Spleen (tissue), 11 donors: ENCODE results near the gene HTR3D. TPM values are rescaled to one million over a fixed set of nuclear protein-coding genes. Genes with fewer than 3 reads are reported as not detected.
"Not testable (repeated sequence)": the region's sequence is repeated elsewhere in the genome, so short reads cannot be mapped to it uniquely, and the experiment has no call there.

ENCODE experiments used
- DNase-seq: peaks from one replicate; pipeline ENCODE4 v3.0.0-alpha.2; 2020
- H3K27ac ChIP-seq, 8 donors: fragments of 200-600 bp; sonication (generic) in 7 of 8; 1 replicate in 4 of 8; 2 replicates in 4 of 8; pipeline versions ENCODE4 v1.5.0 to v1.8.0; 2016 to 2021; ENCODE audit warnings: inconsistent platforms in 4 of 8, mild to moderate bottlenecking in 4 of 8, moderate library complexity in 1 of 8
- H3K27me3 ChIP-seq, 7 donors: fragments of 200-600 bp; sonication (generic) in 6 of 7; replicated peaks in 1 of 7; 1 replicate in 4 of 7; 2 replicates in 3 of 7; pipeline versions ENCODE4 v1.5.0 to v1.8.0; 2016 to 2021; ENCODE audit warnings: inconsistent platforms in 3 of 7, mild to moderate bottlenecking in 1 of 7
- H3K36me3 ChIP-seq, 6 donors: fragments of 200-600 bp; sonication (generic) in 5 of 6; 1 replicate in 4 of 6; 2 replicates in 2 of 6; pipeline versions ENCODE4 v1.5.0 to v1.8.0; 2016 to 2021; ENCODE audit warnings: inconsistent platforms in 2 of 6
- H3K4me1 ChIP-seq, 6 donors: fragments of 200-600 bp; sonication (generic) in 5 of 6; 1 replicate in 3 of 6; 2 replicates in 3 of 6; pipeline versions ENCODE4 v1.5.0 to v1.8.0; 2016 to 2021; ENCODE audit warnings: inconsistent platforms in 3 of 6
- H3K4me3 ChIP-seq, 8 donors: fragments of 200-600 bp; sonication (generic) in 7 of 8; 1 replicate in 4 of 8; 2 replicates in 4 of 8; pipeline versions ENCODE4 v1.5.0 to v1.8.0; 2016 to 2021; ENCODE audit warnings: inconsistent platforms in 4 of 8, mild to moderate bottlenecking in 4 of 8, moderate library complexity in 2 of 8
- H3K9me3 ChIP-seq, 8 donors: fragments of 200-600 bp; sonication (generic) in 7 of 8; 1 replicate in 4 of 8; 2 replicates in 4 of 8; pipeline versions ENCODE4 v1.5.0 to v1.8.0; 2016 to 2021; ENCODE audit warnings: inconsistent platforms in 4 of 8
- POLR2A ChIP-seq, 3 donors: fragments of 450-650 bp; IDR thresholded peaks; one replicate each; pipeline ENCODE4 v1.5.1; 2017; ENCODE audit warnings: antibody characterized with exemption in 3 of 3, mild to moderate bottlenecking in 1 of 3
- POLR2AphosphoS5 ChIP-seq, 3 donors: sonication (generic); formaldehyde crosslinking; IDR thresholded peaks; one replicate each; pipeline ENCODE4 v1.5.1; 2017; ENCODE audit warnings: antibody characterized with exemption in 3 of 3
- WGBS, 5 donors: extraction: QIAGEN DNeasy Blood & Tissue Kit in 3 of 5; methylation state at CpG; one replicate each; pipeline versions ENCODE4 v1.1.5 to v1.1.7; 2013 to 2018; 5-methylcytosine and 5-hydroxymethylcytosine counted together
- intact Hi-C: fragments of 100-400 bp; cut with DNase I; formaldehyde crosslinking; loops from one replicate; pipeline ENCODE4 v1.15.0; 2023; ENCODE audit warnings: low total_unique reads
- polyA plus RNA-seq, 3 donors: library from polyadenylated mRNA; stranded (reverse); fragments of 200-250 nt; gene quantifications; one replicate each; pipeline ENCODE4 v1.2.1, GENCODE V29; 2013
- total RNA-seq, 7 donors: library from RNA; depleted of rRNA in 3 of 7; stranded (reverse); fragments of >200 nt in 3 of 7; fragmentation: NEBNext Ultra II Directional in 4 of 7; extraction: Animal tissue kit (Norgen Biotek cat#: 25700) in 4 of 7; gene quantifications; one replicate each; pipeline versions ENCODE4 v1.1.0 to v1.2.1, GENCODE V29; 2016 to 2021
- TF ChIP-seq, protein P1 (sequence below), 11 experiments: fragments of 200-600 bp in 7 of 11; fragments of 450-650 bp in 4 of 11; sonication (generic) in 4 of 11; IDR thresholded peaks in 8 of 11; conservative IDR thresholded peaks in 3 of 11; 1 replicate in 7 of 11; 2 replicates in 4 of 11; pipeline versions ENCODE4 v1.4.0 to v1.8.0; 2016 to 2021; ENCODE audit warnings: antibody characterized with exemption in 11 of 11, inconsistent platforms in 4 of 11, mild to moderate bottlenecking in 1 of 11
- donor health status: healthy with polysubstance abuse.
- donor health status: DM: no; HTN: no; CAD: no; lungs with moderate emphysema.
- donor health status: DM: no; HTN: no; CAD: no.
- donor health status: Bipolar disorder and iron deficiency.
- donor health status: healthy.
- donor health status: DM: no; HTN: no; CAD: no.
- donor health status: DM: yes; HTN: yes; CAD: no.

The HTR3D gene
- total and polyA plus RNA-seq, 10 donors = not detected

DNA sequence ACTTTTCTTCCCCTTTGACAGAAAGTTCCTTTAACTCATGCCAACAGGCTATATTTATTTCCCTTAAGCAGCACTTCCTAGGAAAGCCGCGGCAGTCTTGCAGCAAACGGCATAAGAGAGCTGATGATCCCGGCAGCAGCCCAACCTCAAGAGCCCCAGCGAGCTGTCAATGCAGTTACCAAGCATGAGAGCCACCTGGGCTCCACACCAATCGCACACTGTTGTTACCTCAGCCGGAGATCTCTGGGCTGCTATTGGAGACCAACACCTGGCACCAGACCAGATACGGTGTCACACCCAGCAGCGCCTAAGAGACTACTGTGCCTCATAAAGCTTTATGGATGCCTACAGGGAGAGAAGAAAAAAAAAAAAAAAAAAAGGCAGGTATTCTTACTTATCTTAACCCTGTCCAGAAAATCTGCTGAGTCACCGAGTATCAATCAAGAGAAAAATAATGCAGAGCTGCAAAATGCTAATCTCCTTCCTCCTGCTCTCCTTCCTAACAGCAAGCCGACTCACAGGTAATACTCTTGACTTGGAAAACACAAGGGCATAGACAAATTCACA, 25.5 kb upstream of the HTR3D start:
- DNase-seq = peak; percentile 82
- peak in 1 of 3 donors; percentile 61 for TF ChIP-seq POLR2AphosphoS5 (IDR thresholded peaks at IDR 0.05)
- TF ChIP-seq POLR2A (IDR thresholded peaks at IDR 0.05) = no peak

DNA sequence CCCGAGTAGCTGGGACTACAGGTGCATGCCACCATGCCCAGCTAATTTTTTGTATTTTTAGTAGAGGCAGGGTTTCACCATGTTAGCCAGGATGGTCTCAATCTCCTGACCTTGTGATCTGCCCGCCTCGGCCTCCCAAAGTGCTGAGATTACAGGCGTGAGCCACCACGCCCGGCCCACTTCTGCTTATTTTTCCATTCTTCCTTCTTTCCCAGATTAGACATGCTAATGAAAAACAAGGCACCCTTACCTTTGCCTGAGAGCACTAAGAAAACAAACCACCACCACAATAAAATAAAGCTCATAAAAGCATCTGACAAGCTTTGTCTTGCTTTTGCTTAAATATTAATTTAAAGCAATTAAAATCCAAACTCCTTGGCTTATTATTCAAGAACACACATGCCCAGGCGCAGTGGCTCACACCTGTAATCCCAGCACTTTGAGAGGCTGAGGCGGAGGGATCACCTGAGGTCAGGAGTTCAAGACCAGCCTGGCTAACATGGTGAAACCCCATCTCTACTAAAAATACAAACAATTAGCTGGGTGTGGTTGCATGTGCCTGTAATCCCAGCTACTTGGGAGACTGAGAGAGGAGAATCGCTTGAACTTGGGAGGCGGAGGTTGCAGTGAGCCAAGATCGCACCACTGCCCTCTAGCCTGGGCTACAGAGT, 24.3 kb upstream of the HTR3D start:
- peaks cover 0 to 54% (median 7%) of the 10 kb centered on the region in 6 donors for H3K36me3 ChIP-seq
- H3K9me3 ChIP-seq, H3K27me3 ChIP-seq, intact Hi-C loops, DNase-seq, H3K4me3 ChIP-seq: not testable (repeated sequence)
- peak overlapping the region in 4 of 8 donors; percentile 40 to 64 (median 46) for H3K27ac ChIP-seq
- 79 to 88% (median 86%) methylated on average over 11 of the region's 11 CpGs for WGBS, 5 donors
- peaks cover 0 to 46% (median 36%) of the 10 kb centered on the region in 6 donors for H3K4me1 ChIP-seq

More for the DNA sequence above, 25.5 kb upstream of the HTR3D start:
- intact Hi-C loops = no loop called here
- peaks cover 0 to 44% (median 2%) of the 10 kb centered on the region in 6 donors for H3K36me3 ChIP-seq
- H3K9me3 ChIP-seq = no peaks in the 10 kb centered on the region
- H3K27me3 ChIP-seq = no peaks in the 10 kb centered on the region
- peaks cover 0 to 46% (median 36%) of the 10 kb centered on the region in 6 donors for H3K4me1 ChIP-seq
- peak overlapping the region in 5 of 8 donors; percentile 4 to 50 (median 16) for H3K4me3 ChIP-seq
- 10 to 30% (median 18%) methylated on average over 11 of the region's 11 CpGs for WGBS, 5 donors
- peak overlapping the region in 6 of 8 donors; percentile 11 to 65 (median 52) for H3K27ac ChIP-seq

DNA sequence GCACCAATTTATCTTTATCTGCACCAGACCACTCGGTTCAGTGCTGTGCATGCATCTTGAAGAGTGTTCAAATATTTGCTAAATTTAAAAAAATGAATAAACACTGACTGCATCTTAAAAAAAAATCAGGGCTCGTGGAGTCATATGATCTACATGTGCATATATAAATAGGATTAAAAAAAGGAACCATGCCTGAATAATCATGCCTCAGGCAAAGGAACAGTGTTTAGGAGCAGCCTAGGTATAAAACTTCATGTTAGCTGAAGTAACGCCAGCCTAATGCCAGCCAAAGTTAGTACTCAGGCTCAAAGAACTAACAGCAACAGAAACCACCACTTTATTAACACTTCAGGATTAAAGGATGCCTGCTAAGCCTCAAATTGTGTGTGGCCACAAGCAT, 23.4 kb upstream of the HTR3D start:
- intact Hi-C loops = no loop called here
- Histone ChIP-seq H3K4me3 (no peak overlapping the region), H3K36me3 (peaks cover 0 to 55% (median 8%) of the 10 kb centered on the region in 6 donors), H3K27ac (peak overlapping the region in 4 of 8 donors; percentile 40 to 64 (median 46)), H3K27me3 (no peaks in the 10 kb centered on the region), H3K9me3 (no peaks in the 10 kb centered on the region), H3K4me1 (peaks cover 0 to 46% (median 36%) of the 10 kb centered on the region in 6 donors)
- WGBS, 5 donors = 38 to 68% (median 43%) methylated on average over 3 of the region's 3 CpGs
- DNase-seq = no peak
- TF ChIP-seq POLR2AphosphoS5 (IDR thresholded peaks at IDR 0.05) (no peak), POLR2A (IDR thresholded peaks at IDR 0.05) (no peak)
- TF ChIP-seq, protein P1, sequence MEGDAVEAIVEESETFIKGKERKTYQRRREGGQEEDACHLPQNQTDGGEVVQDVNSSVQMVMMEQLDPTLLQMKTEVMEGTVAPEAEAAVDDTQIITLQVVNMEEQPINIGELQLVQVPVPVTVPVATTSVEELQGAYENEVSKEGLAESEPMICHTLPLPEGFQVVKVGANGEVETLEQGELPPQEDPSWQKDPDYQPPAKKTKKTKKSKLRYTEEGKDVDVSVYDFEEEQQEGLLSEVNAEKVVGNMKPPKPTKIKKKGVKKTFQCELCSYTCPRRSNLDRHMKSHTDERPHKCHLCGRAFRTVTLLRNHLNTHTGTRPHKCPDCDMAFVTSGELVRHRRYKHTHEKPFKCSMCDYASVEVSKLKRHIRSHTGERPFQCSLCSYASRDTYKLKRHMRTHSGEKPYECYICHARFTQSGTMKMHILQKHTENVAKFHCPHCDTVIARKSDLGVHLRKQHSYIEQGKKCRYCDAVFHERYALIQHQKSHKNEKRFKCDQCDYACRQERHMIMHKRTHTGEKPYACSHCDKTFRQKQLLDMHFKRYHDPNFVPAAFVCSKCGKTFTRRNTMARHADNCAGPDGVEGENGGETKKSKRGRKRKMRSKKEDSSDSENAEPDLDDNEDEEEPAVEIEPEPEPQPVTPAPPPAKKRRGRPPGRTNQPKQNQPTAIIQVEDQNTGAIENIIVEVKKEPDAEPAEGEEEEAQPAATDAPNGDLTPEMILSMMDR (IDR thresholded peaks at IDR 0.05 in 8 of 11, conservative IDR thresholded peaks at IDR 0.05 in 3 of 11) = no peak

DNA sequence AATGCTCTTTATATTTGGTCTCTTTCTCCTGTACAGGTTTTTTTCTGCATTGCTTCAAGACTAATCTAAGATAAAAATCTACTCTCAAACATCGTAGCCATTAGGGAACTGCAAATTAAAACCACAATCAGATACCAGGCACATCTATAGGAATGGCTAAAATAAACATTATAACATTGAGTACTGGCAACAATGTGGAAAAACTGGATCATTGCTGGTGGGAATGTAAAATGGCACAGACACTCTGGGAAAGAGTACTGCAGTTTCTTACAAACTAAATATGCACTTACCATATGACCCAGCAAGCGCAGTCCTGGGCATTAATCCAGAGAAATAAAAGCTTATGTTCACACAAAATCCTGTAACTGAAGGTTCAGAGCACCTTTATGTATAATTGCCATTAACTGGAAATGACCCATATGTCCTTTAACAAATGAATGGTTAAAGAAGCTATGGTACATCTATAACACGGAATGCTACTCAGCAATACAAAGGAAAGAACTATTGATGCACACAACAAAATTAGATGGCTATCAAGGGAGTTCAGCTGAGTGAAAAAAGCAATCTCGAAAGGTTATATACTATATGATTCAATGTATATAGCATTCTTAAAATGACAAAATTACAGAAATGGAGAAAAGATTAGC, 20.2 kb upstream of the HTR3D start:
- 49 to 93% (median 59%) methylated on average over 4 of the region's 4 CpGs for WGBS, 5 donors
- Histone ChIP-seq H3K36me3 (peaks cover 0 to 62% (median 18%) of the 10 kb centered on the region in 6 donors), H3K9me3 (no peaks in the 10 kb centered on the region), H3K27ac (no peak overlapping the region), H3K4me1 (peaks cover 0 to 42% (median 25%) of the 10 kb centered on the region in 6 donors), H3K4me3 (no peak overlapping the region), H3K27me3 (no peaks in the 10 kb centered on the region)
- intact Hi-C loops = no loop called here
- TF ChIP-seq POLR2AphosphoS5 (IDR thresholded peaks at IDR 0.05) (no peak), POLR2A (IDR thresholded peaks at IDR 0.05) (no peak)
- TF ChIP-seq, protein P1 (IDR thresholded peaks at IDR 0.05 in 8 of 11, conservative IDR thresholded peaks at IDR 0.05 in 3 of 11) = no peak
- DNase-seq = no peak
